Right cardiac atrium (tissue), 5 donors: Measurements from ENCODE around the gene ME3. TPM values are rescaled to one million over a fixed set of nuclear protein-coding genes. Genes with fewer than 3 reads are reported as not detected.

Experiments used
- ATAC-seq, 2 donors: fragments of 200-7000 bp; cut with Tn5 transposase; one replicate each; pipeline versions ENCODE4 v1.8.0 to v1.9.1; 2020; ENCODE audit warnings: moderate library complexity in 2 of 2, mild to moderate bottlenecking in 1 of 2
- DNase-seq, 3 donors: peaks; one replicate each; pipeline ENCODE4 v3.0.0-alpha.2; 2020
- H3K27ac ChIP-seq: one replicate; pipeline ENCODE4 v1.5.1; 2013; ENCODE audit warnings: mild to moderate bottlenecking, low read length, control low read depth, moderate library complexity
- H3K27me3 ChIP-seq: one replicate; pipeline ENCODE4 v1.6.1; 2013; ENCODE audit not compliant: control insufficient read depth, insufficient read depth
- H3K4me1 ChIP-seq: one replicate; pipeline ENCODE4 v1.6.1; 2013; ENCODE audit warnings: low read length; ENCODE audit not compliant: control insufficient read depth, insufficient read depth
- H3K4me3 ChIP-seq: one replicate; pipeline ENCODE4 v1.5.1; 2013; ENCODE audit warnings: low read length, control low read depth
- H3K9me3 ChIP-seq: one replicate; pipeline ENCODE4 v1.6.1; 2013; ENCODE audit warnings: low read length; ENCODE audit not compliant: control insufficient read depth
- WGBS: extraction: QIAGEN DNeasy Blood & Tissue Kit; methylation state at CpG from one replicate; pipeline ENCODE4 v1.1.7; 2013; 5-methylcytosine and 5-hydroxymethylcytosine counted together
- intact Hi-C, 4 donors: fragments of 100-400 bp; cut with DNase I; formaldehyde crosslinking; loops; one replicate each; pipeline versions ENCODE4 v1.11.0 to v1.14.0; 2022 to 2023
- polyA plus RNA-seq: library from polyadenylated mRNA; stranded (reverse); fragments of 200-250 nt; gene quantifications from one replicate; pipeline ENCODE4 v1.2.3, GENCODE V29; 2013
- total RNA-seq, 4 donors: library from RNA; stranded (reverse); fragmentation: NEBNext Ultra II Directional; extraction: Animal tissue kit (Norgen Biotek cat#: 25700); gene quantifications; one replicate each; pipeline ENCODE4 v1.2.1, GENCODE V29; 2021
- donor health status: healthy with polysubstance abuse.
- donor health status: DM: no; HTN: yes; CAD: no.
- donor health status: DM: no; HTN: no; CAD: no.
- donor health status: DM: no; HTN: yes; CAD: no; lungs with severe emphysema.
- donor health status: DM: yes; HTN: yes; CAD: no.

The ME3 gene
- total and polyA plus RNA-seq, 5 donors = 20.8 to 24.0 (median 23.6) TPM

GRCh38 chr11:86692746-86693145 lies 20.3 kb upstream of the ME3 start:
- H3K27me3 ChIP-seq = no peaks in the 10 kb centered on the region
- H3K27ac ChIP-seq = no peak overlapping the region
- H3K4me3 ChIP-seq = no peak overlapping the region
- no peak for DNase-seq
- H3K4me1 ChIP-seq = no peaks in the 10 kb centered on the region
- H3K9me3 ChIP-seq = no peaks in the 10 kb centered on the region
- 96% methylated on average over 1 of the region's 1 CpG for WGBS
- no peak for ATAC-seq
- intact Hi-C loops = no loop called here

DNA sequence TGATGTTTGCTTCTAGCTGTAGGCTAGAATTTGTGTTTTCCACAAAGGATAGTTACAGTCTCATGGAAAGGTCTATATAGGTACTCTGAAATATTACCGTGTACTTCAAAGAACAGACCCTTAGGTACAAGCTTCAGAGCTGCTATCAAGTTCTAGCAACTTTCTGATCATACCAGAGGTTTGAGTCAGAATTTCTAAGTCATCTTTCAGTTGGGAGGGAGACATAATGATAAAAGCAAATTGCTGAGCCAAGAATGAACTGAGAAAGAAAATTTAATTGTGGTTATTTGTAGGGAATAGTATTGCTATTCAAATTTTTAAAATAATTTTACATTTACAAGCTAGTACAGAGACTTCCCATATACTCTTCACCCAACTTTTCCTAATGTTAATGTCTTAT lies 19.9 kb upstream of the ME3 start:
- Histone ChIP-seq H3K4me3 (no peak overlapping the region), H3K27ac (no peak overlapping the region), H3K27me3 (no peaks in the 10 kb centered on the region), H3K4me1 (no peaks in the 10 kb centered on the region), H3K9me3 (no peaks in the 10 kb centered on the region)
- DNase-seq (no peak), ATAC-seq (no peak)
- intact Hi-C loops = no loop called here
- 77% methylated on average over 1 of the region's 1 CpG for WGBS

DNA sequence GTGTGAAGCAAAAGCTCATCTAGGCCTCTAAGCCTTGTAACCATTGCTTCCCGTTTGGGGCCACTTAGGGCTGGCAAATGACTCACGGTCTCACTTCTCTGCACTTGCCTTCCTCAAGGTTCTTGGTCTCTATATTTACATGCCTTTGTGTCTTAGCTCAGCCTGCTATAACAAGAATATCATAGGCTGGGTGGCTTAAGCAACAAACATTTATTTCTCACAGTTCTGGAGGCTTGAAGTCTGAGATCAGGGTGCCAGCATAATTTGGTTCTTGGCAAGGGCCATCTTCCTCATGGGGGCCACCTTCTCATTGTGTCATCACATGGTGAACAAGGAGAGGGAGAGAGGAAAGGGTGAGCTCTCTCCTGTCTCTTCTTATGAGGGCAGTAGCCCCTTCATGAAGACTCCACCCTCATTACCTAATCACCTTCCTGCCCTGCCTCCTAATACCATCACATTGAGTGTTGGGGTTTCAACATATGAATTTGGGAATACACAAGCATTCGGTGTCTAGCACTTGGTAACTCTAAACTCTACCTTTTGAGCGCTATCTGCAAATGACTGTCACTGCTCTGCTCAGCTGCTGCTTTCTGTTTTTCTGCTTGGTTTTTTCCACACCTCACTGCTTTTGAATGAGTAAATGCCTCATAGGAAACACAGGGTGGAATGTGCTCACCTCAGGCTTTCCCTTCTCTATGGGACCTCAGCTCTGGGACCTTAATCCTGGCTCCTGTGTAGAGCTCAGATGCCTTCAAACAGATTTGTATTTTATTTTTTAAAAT lies 16.2 kb upstream of the ME3 start:
- H3K27ac ChIP-seq = peak overlapping the region; percentile 17
- no peak for DNase-seq
- no peaks in the 10 kb centered on the region for H3K27me3 ChIP-seq
- intact Hi-C loops = no loop called here
- no peak for ATAC-seq
- H3K4me3 ChIP-seq = no peak overlapping the region
- no peaks in the 10 kb centered on the region for H3K9me3 ChIP-seq
- H3K4me1 ChIP-seq = no peaks in the 10 kb centered on the region
- WGBS = 72% methylated on average over 4 of the region's 4 CpGs

- peaks cover 5% of the 10 kb centered on the region for H3K4me1 ChIP-seq
- peak; percentile 51 to 68 for ATAC-seq
- H3K4me3 ChIP-seq = no peak overlapping the region
- WGBS = 43% methylated on average over 5 of the region's 5 CpGs
- no peak overlapping the region for H3K27ac ChIP-seq
- no peaks in the 10 kb centered on the region for H3K27me3 ChIP-seq
- intact Hi-C loops = no loop called here
- no peaks in the 10 kb centered on the region for H3K9me3 ChIP-seq
- no peak for DNase-seq
Measured at GRCh38 chr11:86687185-86687778, 14.9 kb upstream of the ME3 start.

GRCh38 chr11:86686531-86686930 lies 14.1 kb upstream of the ME3 start:
- DNase-seq = no peak
- H3K9me3 ChIP-seq = no peaks in the 10 kb centered on the region
- H3K4me3 ChIP-seq = no peak overlapping the region
- ATAC-seq = no peak
- intact Hi-C loops = no loop called here
- H3K4me1 ChIP-seq = peaks cover 8% of the 10 kb centered on the region
- no peak overlapping the region for H3K27ac ChIP-seq
- WGBS = 100% methylated on average over 1 of the region's 1 CpG
- H3K27me3 ChIP-seq = no peaks in the 10 kb centered on the region

- H3K4me3 ChIP-seq = no peak overlapping the region
- intact Hi-C loops = no loop called here
Measured at GRCh38 chr11:86681483-86681756, 9.0 kb upstream of the ME3 start.

GRCh38 chr11:86680716-86681482 lies 8.5 kb upstream of the ME3 start:
- Histone ChIP-seq H3K4me3 (no peak overlapping the region), H3K27ac (peak overlapping the region; percentile 62), H3K27me3 (no peaks in the 10 kb centered on the region), H3K4me1 (peaks cover 14% of the 10 kb centered on the region), H3K9me3 (no peaks in the 10 kb centered on the region)
- ATAC-seq (peak in 1 of 2 donors; percentile 19), DNase-seq (no peak)
- intact Hi-C loops = no loop called here
- 58% methylated on average over 5 of the region's 5 CpGs for WGBS

More at GRCh38 chr11:86681483-86681756, 9.0 kb upstream of the ME3 start:
- Histone ChIP-seq H3K27me3 (no peaks in the 10 kb centered on the region), H3K9me3 (no peaks in the 10 kb centered on the region), H3K27ac (peak overlapping the region; percentile 62), H3K4me1 (peaks cover 14% of the 10 kb centered on the region)
- no peak for DNase-seq
- 30% methylated on average over 2 of the region's 2 CpGs for WGBS
- ATAC-seq = peak; percentile 23 to 38

DNA sequence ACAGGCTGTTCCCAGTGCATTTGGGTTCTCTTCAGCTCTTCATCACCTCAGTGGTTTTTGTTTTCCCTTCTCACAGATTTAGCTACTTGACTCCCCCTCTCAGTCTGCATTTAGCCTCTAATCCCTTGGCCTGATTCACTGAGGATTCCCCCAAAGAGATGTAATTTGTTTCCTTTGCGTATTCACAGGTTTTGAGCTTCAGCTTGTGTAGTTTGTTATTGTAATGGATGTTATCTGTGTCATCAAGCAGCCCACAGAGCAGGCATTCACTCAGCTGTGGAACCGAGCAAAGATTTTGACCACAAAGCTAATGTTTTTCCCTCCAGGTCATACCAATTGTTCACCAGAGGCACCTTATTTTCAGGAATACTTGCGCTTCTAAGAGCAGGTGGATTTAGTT lies 6.4 kb upstream of the ME3 start:
- Histone ChIP-seq H3K27me3 (no peaks in the 10 kb centered on the region), H3K9me3 (no peaks in the 10 kb centered on the region), H3K4me3 (no peak overlapping the region), H3K4me1 (peaks cover 14% of the 10 kb centered on the region), H3K27ac (no peak overlapping the region)
- DNase-seq = no peak
- intact Hi-C loops = loop anchor here in 1 of 4 donors (10.0 kb wide), 1 partner anchor 126 kb away; the partner anchor contains the start of gene PRSS23
- WGBS = 75% methylated on average over 3 of the region's 3 CpGs
- no peak for ATAC-seq

- no peak for DNase-seq
- Histone ChIP-seq H3K27ac (peak overlapping the region; percentile 38), H3K9me3 (no peaks in the 10 kb centered on the region), H3K4me1 (peaks cover 15% of the 10 kb centered on the region), H3K4me3 (no peak overlapping the region), H3K27me3 (no peaks in the 10 kb centered on the region)
- 73% methylated on average over 3 of the region's 3 CpGs for WGBS
- no peak for ATAC-seq
- intact Hi-C loops = loop anchor here in 1 of 4 donors (10.0 kb wide), 1 partner anchor 127 kb away; the partner anchor contains the start of gene PRSS23
Measured at GRCh38 chr11:86678296-86678695, 5.9 kb upstream of the ME3 start.

GRCh38 chr11:86676533-86677154 lies 4.2 kb upstream of the ME3 start:
- no peaks in the 10 kb centered on the region for H3K9me3 ChIP-seq
- intact Hi-C loops = loop anchor here in 1 of 4 donors (10.0 kb wide), 1 partner anchor 128 kb away; the partner anchor contains the start of gene PRSS23
- H3K27me3 ChIP-seq = no peaks in the 10 kb centered on the region
- WGBS = 93% methylated on average over 6 of the region's 6 CpGs
- no peak overlapping the region for H3K27ac ChIP-seq
- no peak overlapping the region for H3K4me3 ChIP-seq
- no peak for ATAC-seq
- peak in 1 of 3 donors; percentile 26 for DNase-seq
- peaks cover 10% of the 10 kb centered on the region for H3K4me1 ChIP-seq
